ENCODE measurements around the gene LIFR.

The LIFR gene

GRCh38 chr5:38466424-38467189 lies 89.8 kb downstream of the LIFR start:
- DNase-seq (ENCODE audit: low read depth in 1 of 2, low spot score in 1 of 2), result no peak

GRCh38 chr5:38465702-38466423 lies 90.6 kb downstream of the LIFR start:
- no peak for DNase-seq (ENCODE audit: low read depth in 1 of 2, low spot score in 1 of 2)

GRCh38 chr5:38465061-38465460 lies 91.4 kb downstream of the LIFR start:
- no peak for DNase-seq (ENCODE audit: low read depth in 1 of 2, low spot score in 1 of 2)

GRCh38 chr5:38463634-38464521 lies 92.6 kb downstream of the LIFR start:
- DNase-seq (ENCODE audit: low read depth in 1 of 2, low spot score in 1 of 2), result no peak

- DNase-seq (ENCODE audit: low read depth in 1 of 2, low spot score in 1 of 2), result no peak
These were observed 93.3 kb downstream of the LIFR start for GRCh38 chr5:38462976-38463633.

- DNase-seq (ENCODE audit: low read depth in 1 of 2, low spot score in 1 of 2), result no peak
These were observed 98.3 kb downstream of the LIFR start for GRCh38 chr5:38458174-38458573.

GRCh38 chr5:38456657-38457399 lies 99.6 kb downstream of the LIFR start:
- no peak for DNase-seq (ENCODE audit: low read depth in 1 of 2, low spot score in 1 of 2)

- DNase-seq (ENCODE audit: low read depth in 1 of 2, low spot score in 1 of 2), result no peak
These were observed 100.6 kb downstream of the LIFR start for GRCh38 chr5:38455796-38456330.

GRCh38 chr5:38453921-38454320 lies 102.5 kb downstream of the LIFR start:
- DNase-seq (ENCODE audit: low read depth in 1 of 2, low spot score in 1 of 2), result no peak

- DNase-seq (ENCODE audit: low read depth in 1 of 2, low spot score in 1 of 2), result no peak
These were observed 102.9 kb downstream of the LIFR start for GRCh38 chr5:38453506-38453905.

GRCh38 chr5:38452201-38452600 lies 104.2 kb downstream of the LIFR start:
- DNase-seq (ENCODE audit: low read depth in 1 of 2, low spot score in 1 of 2), result no peak

- DNase-seq (ENCODE audit: low read depth in 1 of 2, low spot score in 1 of 2), result no peak
These were observed 105.2 kb downstream of the LIFR start for GRCh38 chr5:38451074-38451725.

GRCh38 chr5:38450627-38451026 lies 105.8 kb downstream of the LIFR start:
- DNase-seq (ENCODE audit: low read depth in 1 of 2, low spot score in 1 of 2), result no peak

GRCh38 chr5:38448568-38449350 lies 107.7 kb downstream of the LIFR start:
- no peak for DNase-seq (ENCODE audit: low read depth in 1 of 2, low spot score in 1 of 2)

GRCh38 chr5:38447786-38448185 lies 108.7 kb downstream of the LIFR start:
- no peak for DNase-seq (ENCODE audit: low read depth in 1 of 2, low spot score in 1 of 2)

GRCh38 chr5:38447056-38447455 lies 109.4 kb downstream of the LIFR start:
- no peak for DNase-seq (ENCODE audit: low read depth in 1 of 2, low spot score in 1 of 2)

GRCh38 chr5:38446029-38446522 lies 110.4 kb downstream of the LIFR start:
- no peak for DNase-seq (ENCODE audit: low read depth in 1 of 2, low spot score in 1 of 2)

- no peak for DNase-seq (ENCODE audit: low read depth in 1 of 2, low spot score in 1 of 2)
These were observed 110.9 kb downstream of the LIFR start for GRCh38 chr5:38445374-38446028.
